ENCODE measurements around the gene SLC43A3.
A peak's percentile ranks its signal among the peaks of the same experiment; 100 is the strongest.

The SLC43A3 gene

GRCh38 chr11:57426929-57427726, at the start of gene SLC43A3:
Gene SLC43A3, minus strand, starts transcription at chr11:57427121. Its CDS starts 949 bp downstream, at chr11:57426172.
- DNase-seq = peak; percentile 92

- peak; percentile 35 for DNase-seq
Measured at GRCh38 chr11:57476047-57476756, 49.3 kb upstream of the SLC43A3 start.

- no peak for DNase-seq
Measured at GRCh38 chr11:57475671-57476046, 48.7 kb upstream of the SLC43A3 start.

- DNase-seq = no peak
Measured at GRCh38 chr11:57475191-57475590, 48.3 kb upstream of the SLC43A3 start.

GRCh38 chr11:57474803-57475115, 47.8 kb upstream of the SLC43A3 start:
- no peak for DNase-seq

- peak; percentile 70 for DNase-seq
Measured at GRCh38 chr11:57474017-57474802, 47.3 kb upstream of the SLC43A3 start.

GRCh38 chr11:57473285-57473841, 46.4 kb upstream of the SLC43A3 start:
- peak; percentile 50 for DNase-seq

- no peak for DNase-seq
Measured at GRCh38 chr11:57471496-57471895, 44.6 kb upstream of the SLC43A3 start.

- DNase-seq = no peak
Measured at GRCh38 chr11:57469268-57469667, 42.3 kb upstream of the SLC43A3 start.

- DNase-seq = no peak
Measured at GRCh38 chr11:57468276-57468675, 41.4 kb upstream of the SLC43A3 start.

GRCh38 chr11:57467508-57468157, 40.7 kb upstream of the SLC43A3 start:
- no peak for DNase-seq

- no peak for DNase-seq
Measured at GRCh38 chr11:57466680-57467079, 39.8 kb upstream of the SLC43A3 start.

GRCh38 chr11:57464539-57465181, 37.7 kb upstream of the SLC43A3 start:
- no peak for DNase-seq

- DNase-seq = no peak
Measured at GRCh38 chr11:57463671-57464538, 37.0 kb upstream of the SLC43A3 start.

- no peak for DNase-seq
Measured at GRCh38 chr11:57462597-57462996, 35.7 kb upstream of the SLC43A3 start.

- DNase-seq = no peak
Measured at GRCh38 chr11:57461841-57462489, 35.0 kb upstream of the SLC43A3 start.

- no peak for DNase-seq
Measured at GRCh38 chr11:57460758-57461749, 34.1 kb upstream of the SLC43A3 start.

- peak; percentile 72 for DNase-seq
Measured at GRCh38 chr11:57460022-57460757, 33.3 kb upstream of the SLC43A3 start, which contains the start of gene RTN4RL2. Gene RTN4RL2, plus strand, starts transcription at chr11:57460528. Its CDS starts 338 bp downstream, at chr11:57460866.

All from right hindlimb (tissue), 1 donor.